ENCODE measurements around the gene PSENEN. TPM values are rescaled to one million over a fixed set of nuclear protein-coding genes. Genes with fewer than 3 reads are reported as not detected.

PSENEN gene
- total and polyA plus RNA-seq, 2 experiments from 2014 or later, result 39.1 to 106 TPM

DNA sequence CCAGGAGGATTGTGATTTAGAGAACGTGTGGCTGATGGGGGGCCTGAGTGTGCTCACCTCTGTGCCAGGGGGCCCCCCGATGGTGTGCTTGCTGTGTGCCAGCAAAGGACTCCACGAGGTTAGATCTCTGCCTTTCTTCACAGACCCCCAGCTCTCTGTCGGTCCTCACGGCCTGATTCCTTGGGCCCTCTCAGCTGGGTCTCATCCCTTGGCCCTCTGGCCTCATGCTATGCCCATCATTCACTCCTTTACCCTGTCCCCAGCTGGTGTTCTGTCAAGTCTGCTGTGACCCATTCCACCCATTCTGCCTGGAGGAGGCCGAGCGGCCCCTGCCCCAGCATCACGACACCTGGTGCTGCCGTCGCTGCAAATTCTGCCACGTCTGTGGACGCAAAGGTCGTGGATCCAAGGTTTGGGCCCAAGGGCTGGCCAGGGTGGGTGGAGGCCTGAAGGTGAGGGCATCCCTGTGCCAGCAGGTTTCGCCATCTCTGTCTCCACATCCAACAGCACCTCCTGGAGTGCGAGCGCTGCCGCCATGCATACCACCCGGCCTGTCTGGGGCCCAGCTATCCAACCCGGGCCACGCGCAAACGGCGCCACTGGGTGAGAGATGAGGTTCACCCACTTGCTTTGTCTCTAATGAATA, 20.1 kb upstream of the PSENEN start:
- H3K4me2 ChIP-seq, result no peak overlapping the region
- 95% methylated on average over 23 of the region's 23 CpGs for WGBS (ENCODE audit: low lambda C conversion rate, missing lambda C conversion rate)
- H3K4me3 ChIP-seq, result no peak overlapping the region
- H3K27me3 ChIP-seq, result no peaks in the 10 kb centered on the region
- no peaks in the 10 kb centered on the region for H3K9me3 ChIP-seq (ENCODE audit: low read depth)
- H4K20me1 ChIP-seq (ENCODE audit: insufficient read depth, poor library complexity, severe bottlenecking), result peaks cover 8% of the 10 kb centered on the region
- no peak for DNase-seq (ENCODE audit: low spot score)
- H3K36me3 ChIP-seq (replicated peaks; ENCODE audit: insufficient read depth, low read depth), result no peaks in the 10 kb centered on the region
- H2AFZ ChIP-seq, result no peak overlapping the region
- H3K9me2 ChIP-seq (replicated peaks; ENCODE audit: insufficient read depth), result no peaks in the 10 kb centered on the region
- peaks cover 19% of the 10 kb centered on the region for H3K79me2 ChIP-seq
- no peak overlapping the region for H3K27ac ChIP-seq
- H3K4me1 ChIP-seq (ENCODE audit: insufficient read depth), result no peaks in the 10 kb centered on the region
- TF ChIP-seq EZH2phosphoT487 (IDR thresholded peaks at IDR 0.05; ENCODE audit: low read depth, severe bottlenecking, unreplicated experiment) (no peak), EZH2 (IDR thresholded peaks at IDR 0.05; ENCODE audit: borderline replicate concordance) (no peak)

DNA sequence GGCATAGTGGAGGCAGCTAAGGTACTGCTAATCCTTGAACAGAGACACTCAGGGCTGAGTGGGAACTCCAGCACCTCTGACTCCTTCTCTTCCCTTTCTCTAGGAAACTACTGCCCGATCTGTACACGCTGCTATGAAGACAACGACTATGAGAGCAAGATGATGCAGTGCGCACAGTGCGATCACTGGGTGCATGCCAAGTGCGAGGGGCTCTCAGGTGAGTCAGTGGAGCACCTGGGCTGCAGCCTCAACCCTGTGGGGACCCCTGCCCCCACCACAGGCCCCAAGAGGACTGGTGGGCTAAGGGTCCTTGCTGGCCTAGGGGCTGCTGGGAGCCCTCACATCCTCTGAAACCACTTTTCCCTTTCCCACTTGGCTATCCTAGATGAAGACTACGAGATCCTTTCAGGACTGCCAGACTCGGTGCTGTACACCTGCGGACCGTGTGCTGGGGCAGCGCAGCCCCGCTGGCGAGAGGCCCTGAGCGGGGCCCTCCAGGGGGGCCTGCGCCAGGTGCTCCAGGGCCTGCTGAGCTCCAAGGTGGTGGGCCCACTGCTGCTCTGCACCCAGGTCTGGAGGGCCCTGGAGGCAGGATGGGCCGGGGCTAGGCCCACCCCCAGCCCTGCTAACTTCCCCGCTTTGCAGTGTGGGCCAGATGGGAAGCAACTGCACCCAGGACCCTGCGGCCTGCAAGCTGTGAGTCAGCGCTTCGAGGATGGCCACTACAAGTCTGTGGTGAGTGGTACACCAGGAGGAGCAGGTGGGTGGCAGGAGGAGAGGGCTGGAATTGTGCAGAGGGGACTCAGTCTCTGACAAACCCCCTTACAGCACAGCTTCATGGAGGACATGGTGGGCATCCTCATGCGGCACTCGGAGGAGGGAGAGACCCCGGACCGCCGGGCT, 18.1 kb upstream of the PSENEN start:
- Histone ChIP-seq H3K9me3 (ENCODE audit: low read depth) (no peaks in the 10 kb centered on the region), H3K9me2 (replicated peaks; ENCODE audit: insufficient read depth) (no peaks in the 10 kb centered on the region), H2AFZ (no peak overlapping the region), H3K4me2 (no peak overlapping the region), H3K27me3 (no peaks in the 10 kb centered on the region), H3K36me3 (replicated peaks; ENCODE audit: insufficient read depth, low read depth) (no peaks in the 10 kb centered on the region), H3K27ac (no peak overlapping the region), H4K20me1 (ENCODE audit: insufficient read depth, poor library complexity, severe bottlenecking) (no peaks in the 10 kb centered on the region), H3K4me3 (no peak overlapping the region), H3K79me2 (peaks cover 2% of the 10 kb centered on the region), H3K4me1 (ENCODE audit: insufficient read depth) (no peaks in the 10 kb centered on the region)
- 97% methylated on average over 25 of the region's 25 CpGs for WGBS (ENCODE audit: low lambda C conversion rate, missing lambda C conversion rate)
- no peak for DNase-seq (ENCODE audit: low spot score)
- TF ChIP-seq, protein P1, sequence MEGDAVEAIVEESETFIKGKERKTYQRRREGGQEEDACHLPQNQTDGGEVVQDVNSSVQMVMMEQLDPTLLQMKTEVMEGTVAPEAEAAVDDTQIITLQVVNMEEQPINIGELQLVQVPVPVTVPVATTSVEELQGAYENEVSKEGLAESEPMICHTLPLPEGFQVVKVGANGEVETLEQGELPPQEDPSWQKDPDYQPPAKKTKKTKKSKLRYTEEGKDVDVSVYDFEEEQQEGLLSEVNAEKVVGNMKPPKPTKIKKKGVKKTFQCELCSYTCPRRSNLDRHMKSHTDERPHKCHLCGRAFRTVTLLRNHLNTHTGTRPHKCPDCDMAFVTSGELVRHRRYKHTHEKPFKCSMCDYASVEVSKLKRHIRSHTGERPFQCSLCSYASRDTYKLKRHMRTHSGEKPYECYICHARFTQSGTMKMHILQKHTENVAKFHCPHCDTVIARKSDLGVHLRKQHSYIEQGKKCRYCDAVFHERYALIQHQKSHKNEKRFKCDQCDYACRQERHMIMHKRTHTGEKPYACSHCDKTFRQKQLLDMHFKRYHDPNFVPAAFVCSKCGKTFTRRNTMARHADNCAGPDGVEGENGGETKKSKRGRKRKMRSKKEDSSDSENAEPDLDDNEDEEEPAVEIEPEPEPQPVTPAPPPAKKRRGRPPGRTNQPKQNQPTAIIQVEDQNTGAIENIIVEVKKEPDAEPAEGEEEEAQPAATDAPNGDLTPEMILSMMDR (IDR thresholded peaks at IDR 0.05; ENCODE audit: poor library complexity), result no peak
- TF ChIP-seq EZH2phosphoT487 (IDR thresholded peaks at IDR 0.05; ENCODE audit: low read depth, severe bottlenecking, unreplicated experiment) (no peak), EZH2 (IDR thresholded peaks at IDR 0.05; ENCODE audit: borderline replicate concordance) (no peak)

DNA sequence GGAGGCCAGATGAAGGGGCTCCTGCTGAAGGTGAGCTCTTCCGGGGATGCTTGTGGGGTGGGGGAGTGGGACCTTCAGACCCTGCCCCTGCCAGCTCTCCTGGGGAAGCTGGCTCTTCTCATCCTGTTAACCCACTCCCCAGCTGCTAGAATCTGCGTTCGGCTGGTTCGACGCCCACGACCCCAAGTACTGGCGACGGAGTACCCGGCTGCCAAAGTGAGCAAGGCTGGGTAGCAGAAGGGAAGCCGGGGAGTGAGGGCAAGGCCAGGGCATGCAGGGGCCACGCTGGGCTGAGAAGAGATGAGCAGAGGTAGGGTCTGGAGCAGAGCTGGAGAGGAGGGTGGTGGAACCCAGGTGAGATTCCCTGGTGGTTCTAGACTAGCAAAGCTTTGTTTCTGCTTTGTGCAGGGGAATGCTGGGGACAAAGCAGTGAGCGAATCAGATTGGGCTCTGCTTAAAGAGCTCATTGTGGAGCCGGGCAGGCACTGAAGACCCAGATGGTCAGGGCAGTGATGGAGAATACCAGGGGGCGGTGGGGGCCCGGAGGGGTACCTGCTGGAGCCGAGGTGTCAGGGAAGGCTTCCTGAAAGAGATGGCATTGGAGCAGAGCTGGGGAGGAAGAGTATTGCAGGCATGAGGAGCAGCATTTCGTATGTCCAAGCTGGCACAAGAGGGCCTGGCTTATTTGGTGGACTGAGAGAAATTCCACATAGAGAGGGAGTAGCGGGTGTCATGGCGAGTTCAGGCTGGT, 17.3 kb upstream of the PSENEN start:
- no peak for DNase-seq (ENCODE audit: low spot score)
- no peaks in the 10 kb centered on the region for H3K9me2 ChIP-seq (replicated peaks; ENCODE audit: insufficient read depth)
- H3K79me2 ChIP-seq, result no peaks in the 10 kb centered on the region
- H2AFZ ChIP-seq, result no peak overlapping the region
- no peak overlapping the region for H3K4me3 ChIP-seq
- WGBS (ENCODE audit: low lambda C conversion rate, missing lambda C conversion rate), result 91% methylated on average over 17 of the region's 19 CpGs
- H3K27ac ChIP-seq, result no peak overlapping the region
- no peaks in the 10 kb centered on the region for H4K20me1 ChIP-seq (ENCODE audit: insufficient read depth, poor library complexity, severe bottlenecking)
- H3K4me1 ChIP-seq (ENCODE audit: insufficient read depth), result no peaks in the 10 kb centered on the region
- no peaks in the 10 kb centered on the region for H3K9me3 ChIP-seq (ENCODE audit: low read depth)
- TF ChIP-seq EZH2phosphoT487 (IDR thresholded peaks at IDR 0.05; ENCODE audit: low read depth, severe bottlenecking, unreplicated experiment) (no peak), EZH2 (IDR thresholded peaks at IDR 0.05; ENCODE audit: borderline replicate concordance) (no peak)
- TF ChIP-seq, protein P1 (IDR thresholded peaks at IDR 0.05; ENCODE audit: poor library complexity), result no peak
- no peaks in the 10 kb centered on the region for H3K27me3 ChIP-seq
- no peak overlapping the region for H3K4me2 ChIP-seq
- H3K36me3 ChIP-seq (replicated peaks; ENCODE audit: insufficient read depth, low read depth), result no peaks in the 10 kb centered on the region
